K562 (cell line): ENCODE measurements around the gene SPI1. TPM values are rescaled to one million over a fixed set of nuclear protein-coding genes. Genes with fewer than 3 reads are reported as not detected.

Experiments used
- ARID1B ChIP-seq: fragments of 450-650 bp; IDR thresholded peaks from 2 replicates; pipeline ENCODE4 v1.6.1; 2016; ENCODE audit warnings: antibody characterized with exemption, mild to moderate bottlenecking, inconsistent platforms
- CREB5 ChIP-seq: fragments of 250-450 bp; sonication (Bioruptor Pico); IDR thresholded peaks from 2 replicates; pipeline ENCODE4 v1.5.0; 2020; ENCODE audit warnings: mild to moderate bottlenecking
- CREM ChIP-seq: IDR thresholded peaks from 2 replicates; pipeline ENCODE4 v1.6.1; 2014; ENCODE audit warnings: antibody characterized with exemption, low read depth
- HDAC6 ChIP-seq: IDR thresholded peaks from 2 replicates; pipeline ENCODE4 v1.6.1; 2012; ENCODE audit warnings: low read depth, mild to moderate bottlenecking, control low read depth, inconsistent platforms, low read length, moderate library complexity
- MAX ChIP-seq: sonication (generic); formaldehyde crosslinking; IDR thresholded peaks from 2 replicates; pipeline ENCODE4 v1.9.0; 2022; ENCODE audit warnings: mild to moderate bottlenecking, missing genetic modification reagents
- NR2C1 ChIP-seq, 2 experiments: fragments of 450-650 bp; IDR thresholded peaks; 2 replicates each; pipeline ENCODE4 v1.6.1; 2017; ENCODE audit warnings: mild to moderate bottlenecking in 2 of 2, antibody characterized with exemption in 1 of 2, inconsistent platforms in 1 of 2, missing compliant biosample characterization in 1 of 2, missing genetic modification characterization in 1 of 2
- RAD51 ChIP-seq: fragments of 450-650 bp; IDR thresholded peaks from 2 replicates; pipeline ENCODE4 v1.7.1; 2016; ENCODE audit warnings: low read depth, mild to moderate bottlenecking, borderline replicate concordance
- RERE ChIP-seq: sonication (generic); formaldehyde crosslinking; IDR thresholded peaks from 2 replicates; pipeline ENCODE4 v1.8.0; 2023; ENCODE audit warnings: missing genetic modification reagents, mild to moderate bottlenecking, borderline replicate concordance
- ZC3H11A ChIP-seq: IDR thresholded peaks from 2 replicates; pipeline ENCODE4 v1.6.1; 2012; ENCODE audit warnings: low read depth, low read length, improper control_type of control experiment
- ZNF407 ChIP-seq: fragments of 450-650 bp; IDR thresholded peaks from 2 replicates; pipeline ENCODE4 v1.6.1; 2016; ENCODE audit warnings: low read depth
- ZNF695 ChIP-seq: fragments of 450-650 bp; formaldehyde crosslinking; IDR thresholded peaks from 2 replicates; pipeline ENCODE4 v1.4.0; 2020; ENCODE audit warnings: mild to moderate bottlenecking, moderate library complexity
- polyA plus RNA-seq, 8 experiments: library from polyadenylated mRNA; depleted of rRNA in 4 of 8; stranded (reverse) in 5 of 8; unstranded in 3 of 8; fragments of >200 nt; fragmentation: Nextera tagmentation in 2 of 8; fragmentation: Illumina TruSeq in 1 of 8; extraction: Ambion mirVana in 2 of 8; extraction: Trizol in 1 of 8; gene quantifications; 2 replicates each; pipeline versions ENCODE4 v1.2.1 to v1.2.3, GENCODE V29; 2011 to 2014; ENCODE audit warnings: inconsistent platforms in 1 of 8, missing spikeins in 1 of 8
- total RNA-seq, 7 experiments: library from RNA; depleted of rRNA in 6 of 7; stranded (reverse); fragments of >200 nt in 6 of 7; fragmentation: Illumina TruSeq in 2 of 7; extraction: Trizol in 2 of 7; gene quantifications; 2 replicates each; pipeline versions ENCODE4 v1.2.1 to v1.2.3, GENCODE V29; 2011 to 2021; ENCODE audit warnings: low replicate concordance in 1 of 7

The SPI1 gene
- total and polyA plus RNA-seq, 9 of the 15 experiments (the other 6 are each of a cell fraction or from before 2014, with no cell fraction given), result 0.10 to 33.7 (median 10.3) TPM

GRCh38 chr11:47337229-47337924 is 41.0 kb downstream of the SPI1 start (continued):
- TF ChIP-seq ZNF407 (no peak), HDAC6 (no peak), MAX (CRISPR knock-in tag) (peak; percentile 56; the same call in 1 of the 2 replicates), NR2C1 (IDR thresholded peaks at IDR 0.05) (peak; percentile 90), NR2C1 (tag; IDR thresholded peaks at IDR 0.05) (peak; percentile 92), ARID1B (peak; percentile 32; the same call in 1 of the 2 replicates), ZC3H11A (no peak), ZNF695 (CRISPR knock-in tag) (no peak), RERE (no peak), RAD51 (no peak), CREM (peak; percentile 74), CREB5 (CRISPR knock-in tag) (no peak)
